NOMO-1 (cell line): Measurements from ENCODE around the gene SAT1.

Source experiments
- DNase-seq, 2 experiments: peaks; one replicate each; lab custom pipeline; 2025; ENCODE audit not compliant: unreplicated experiment in 2 of 2; lab: John Stamatoyannopoulos, UW

SAT1 gene

GRCh38 chrX:23804578-23804977 is 21.6 kb downstream of the SAT1 start:
- DNase-seq: no peak

- DNase-seq: no peak
These were observed 22.4 kb downstream of the SAT1 start for GRCh38 chrX:23805389-23805788.

- DNase-seq: no peak
These were observed 27.3 kb downstream of the SAT1 start for GRCh38 chrX:23810279-23810678.

- peak; percentile 88 to 97 for DNase-seq
These were observed 28.2 kb downstream of the SAT1 start for GRCh38 chrX:23811108-23811651.

- peak in 1 of 2 experiments; percentile 40 for DNase-seq
These were observed 28.7 kb downstream of the SAT1 start for GRCh38 chrX:23811656-23812055.

- DNase-seq: no peak
These were observed 30.8 kb downstream of the SAT1 start for GRCh38 chrX:23813808-23814207.

GRCh38 chrX:23815376-23815775 is 32.4 kb downstream of the SAT1 start:
- DNase-seq: no peak

- DNase-seq: no peak
These were observed 33.2 kb downstream of the SAT1 start for GRCh38 chrX:23816179-23816578.

- DNase-seq: no peak
These were observed 35.0 kb downstream of the SAT1 start for GRCh38 chrX:23817979-23818336.

- DNase-seq: no peak
These were observed 36.6 kb downstream of the SAT1 start for GRCh38 chrX:23819385-23820234.

GRCh38 chrX:23820235-23820782 is 37.3 kb downstream of the SAT1 start:
- DNase-seq: no peak

GRCh38 chrX:23821847-23822246 is 38.9 kb downstream of the SAT1 start:
- no peak for DNase-seq

- DNase-seq: no peak
These were observed 39.4 kb downstream of the SAT1 start for GRCh38 chrX:23822397-23822796.

- no peak for DNase-seq
These were observed 39.9 kb downstream of the SAT1 start for GRCh38 chrX:23822841-23823240.

- DNase-seq: peak in 1 of 2 experiments; percentile 37
These were observed 42.7 kb downstream of the SAT1 start for GRCh38 chrX:23825675-23826074.

GRCh38 chrX:23826216-23826615 is 43.2 kb downstream of the SAT1 start:
- no peak for DNase-seq

GRCh38 chrX:23826653-23827052 is 43.7 kb downstream of the SAT1 start:
- DNase-seq: no peak

- DNase-seq: no peak
These were observed 45.9 kb downstream of the SAT1 start for GRCh38 chrX:23828881-23829280.

GRCh38 chrX:23832721-23833120 is 49.7 kb downstream of the SAT1 start:
- DNase-seq: no peak
